ENCODE data around the gene STARD13. TPM values are rescaled to one million over a fixed set of nuclear protein-coding genes. Genes with fewer than 3 reads are reported as not detected.
A peak's percentile ranks its signal among the peaks of the same experiment; 100 is the strongest.

Gene STARD13
- total RNA-seq, 3 donors from 2014 or later, result 34.5 to 92.4 (median 35.2) TPM

- H3K36me3 ChIP-seq (ENCODE audit: low read depth), result no peaks in the 10 kb centered on the region
- H3K9me3 ChIP-seq, result no peaks in the 10 kb centered on the region
- ATAC-seq (no peak), DNase-seq (no peak)
- peaks cover 36% of the 10 kb centered on the region for H3K4me1 ChIP-seq (ENCODE audit: low read depth)
- intact Hi-C loops (cut with DNase I, micrococcal nuclease), result no loop called here
- no peak for TF ChIP-seq CTCF (IDR thresholded peaks at IDR 0.05)
- H3K4me3 ChIP-seq, result no peak overlapping the region
Measured at GRCh38 chr13:33276570-33276969, 9.0 kb downstream of the STARD13 start.

- Histone ChIP-seq H3K9me3 (no peaks in the 10 kb centered on the region), H3K4me1 (ENCODE audit: low read depth) (peaks cover 40% of the 10 kb centered on the region), H3K36me3 (ENCODE audit: low read depth) (no peaks in the 10 kb centered on the region), H3K4me3 (no peak overlapping the region)
- ATAC-seq (no peak), DNase-seq (no peak)
- TF ChIP-seq CTCF (IDR thresholded peaks at IDR 0.05), result no peak
- intact Hi-C loops (cut with DNase I, micrococcal nuclease), result no loop called here
Measured at GRCh38 chr13:33275916-33276315, 9.6 kb downstream of the STARD13 start.

GRCh38 chr13:33274264-33274663, 11.3 kb downstream of the STARD13 start:
- Histone ChIP-seq H3K4me1 (ENCODE audit: low read depth) (peaks cover 29% of the 10 kb centered on the region), H3K36me3 (ENCODE audit: low read depth) (no peaks in the 10 kb centered on the region), H3K4me3 (no peak overlapping the region), H3K9me3 (no peaks in the 10 kb centered on the region)
- DNase-seq (no peak), ATAC-seq (no peak)
- intact Hi-C loops (cut with DNase I, micrococcal nuclease), result no loop called here
- no peak for TF ChIP-seq CTCF (IDR thresholded peaks at IDR 0.05)

GRCh38 chr13:33272531-33273124, 12.9 kb downstream of the STARD13 start:
- H3K9me3 ChIP-seq, result no peaks in the 10 kb centered on the region
- H3K4me1 ChIP-seq (ENCODE audit: low read depth), result peaks cover 23% of the 10 kb centered on the region
- no peak overlapping the region for H3K4me3 ChIP-seq
- ATAC-seq (peak; percentile 91), DNase-seq (peak in 1 of 3 donors; percentile 77)
- no peaks in the 10 kb centered on the region for H3K36me3 ChIP-seq (ENCODE audit: low read depth)
- intact Hi-C loops (cut with DNase I, micrococcal nuclease), result no loop called here
- TF ChIP-seq CTCF (IDR thresholded peaks at IDR 0.05), result no peak

GRCh38 chr13:33271759-33272158, 13.8 kb downstream of the STARD13 start:
- Histone ChIP-seq H3K4me1 (ENCODE audit: low read depth) (peaks cover 23% of the 10 kb centered on the region), H3K36me3 (ENCODE audit: low read depth) (no peaks in the 10 kb centered on the region), H3K4me3 (no peak overlapping the region), H3K9me3 (no peaks in the 10 kb centered on the region)
- DNase-seq (no peak), ATAC-seq (no peak)
- intact Hi-C loops (cut with DNase I, micrococcal nuclease), result no loop called here
- no peak for TF ChIP-seq CTCF (IDR thresholded peaks at IDR 0.05)
